Lower leg skin (tissue), 3 donors: Measurements from ENCODE around the gene PCDHGA1.

ENCODE experiments used
- POLR2A ChIP-seq, 2 donors: fragments of 450-650 bp; IDR thresholded peaks; one replicate each; pipeline ENCODE4 v1.6.1; 2016 to 2017; ENCODE audit warnings: antibody characterized with exemption in 2 of 2, mild to moderate bottlenecking in 1 of 2, moderate library complexity in 1 of 2
- TF ChIP-seq, protein P1 (sequence below), 3 donors: fragments of 450-650 bp; IDR thresholded peaks; one replicate each; pipeline ENCODE4 v1.5.1; 2016; ENCODE audit warnings: antibody characterized with exemption in 3 of 3, mild to moderate bottlenecking in 3 of 3, moderate library complexity in 2 of 3

DNA sequence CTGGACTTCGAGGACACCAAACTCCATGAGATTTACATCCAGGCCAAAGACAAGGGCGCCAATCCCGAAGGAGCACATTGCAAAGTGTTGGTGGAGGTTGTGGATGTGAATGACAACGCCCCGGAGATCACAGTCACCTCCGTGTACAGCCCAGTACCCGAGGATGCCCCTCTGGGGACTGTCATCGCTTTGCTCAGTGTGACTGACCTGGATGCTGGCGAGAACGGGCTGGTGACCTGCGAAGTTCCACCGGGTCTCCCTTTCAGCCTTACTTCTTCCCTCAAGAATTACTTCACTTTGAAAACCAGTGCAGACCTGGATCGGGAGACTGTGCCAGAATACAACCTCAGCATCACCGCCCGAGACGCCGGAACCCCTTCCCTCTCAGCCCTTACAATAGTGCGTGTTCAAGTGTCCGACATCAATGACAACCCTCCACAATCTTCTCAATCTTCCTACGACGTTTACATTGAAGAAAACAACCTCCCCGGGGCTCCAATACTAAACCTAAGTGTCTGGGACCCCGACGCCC, 146.8 kb downstream of the PCDHGA1 start:
- TF ChIP-seq, protein P1, sequence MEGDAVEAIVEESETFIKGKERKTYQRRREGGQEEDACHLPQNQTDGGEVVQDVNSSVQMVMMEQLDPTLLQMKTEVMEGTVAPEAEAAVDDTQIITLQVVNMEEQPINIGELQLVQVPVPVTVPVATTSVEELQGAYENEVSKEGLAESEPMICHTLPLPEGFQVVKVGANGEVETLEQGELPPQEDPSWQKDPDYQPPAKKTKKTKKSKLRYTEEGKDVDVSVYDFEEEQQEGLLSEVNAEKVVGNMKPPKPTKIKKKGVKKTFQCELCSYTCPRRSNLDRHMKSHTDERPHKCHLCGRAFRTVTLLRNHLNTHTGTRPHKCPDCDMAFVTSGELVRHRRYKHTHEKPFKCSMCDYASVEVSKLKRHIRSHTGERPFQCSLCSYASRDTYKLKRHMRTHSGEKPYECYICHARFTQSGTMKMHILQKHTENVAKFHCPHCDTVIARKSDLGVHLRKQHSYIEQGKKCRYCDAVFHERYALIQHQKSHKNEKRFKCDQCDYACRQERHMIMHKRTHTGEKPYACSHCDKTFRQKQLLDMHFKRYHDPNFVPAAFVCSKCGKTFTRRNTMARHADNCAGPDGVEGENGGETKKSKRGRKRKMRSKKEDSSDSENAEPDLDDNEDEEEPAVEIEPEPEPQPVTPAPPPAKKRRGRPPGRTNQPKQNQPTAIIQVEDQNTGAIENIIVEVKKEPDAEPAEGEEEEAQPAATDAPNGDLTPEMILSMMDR (IDR thresholded peaks at IDR 0.05): no peak
- no peak for TF ChIP-seq POLR2A (IDR thresholded peaks at IDR 0.05)
